A172 (cell line): ENCODE data around the gene IAPP. TPM values are rescaled to one million over a fixed set of nuclear protein-coding genes. Genes with fewer than 3 reads are reported as not detected.
"Not testable (repeated sequence)": the region's sequence is repeated elsewhere in the genome, so short reads cannot be mapped to it uniquely, and the experiment has no call there.

Experiments
- DNase-seq: peaks from one replicate; pipeline ENCODE4 v3.0.0-alpha.2; 2015; ENCODE audit warnings: low spot score
- total RNA-seq: library from RNA; depleted of rRNA; stranded (reverse); fragments of >200 nt; shearing (Covaris generic); gene quantifications from 2 replicates; pipeline ENCODE4 v1.2.3, GENCODE V29; 2014; rRNA removed

Gene IAPP
- total RNA-seq = not detected in 2 replicates

GRCh38 chr12:21372602-21373001, at the start of gene IAPP:
Gene IAPP, plus strand, starts transcription at chr12:21372902. Its CDS starts 450 bp downstream, at chr12:21373352.
- no peak for DNase-seq

GRCh38 chr12:21323736-21324135, 49.0 kb upstream of the IAPP start:
- no peak for DNase-seq

- no peak for DNase-seq
Measured at GRCh38 chr12:21324551-21324950, 48.2 kb upstream of the IAPP start.

GRCh38 chr12:21328578-21328977, 44.1 kb upstream of the IAPP start:
- no peak for DNase-seq

- DNase-seq = peak; percentile 10
Measured at GRCh38 chr12:21330682-21331253, 41.9 kb upstream of the IAPP start.

GRCh38 chr12:21334771-21335325, 37.9 kb upstream of the IAPP start, which contains the start of gene SLCO1A2:
Gene SLCO1A2, minus strand, starts transcription at chr12:21334917. Its CDS starts 270 bp downstream, at chr12:21334647.
- DNase-seq = no peak

GRCh38 chr12:21336656-21337055, 36.0 kb upstream of the IAPP start:
- no peak for DNase-seq

- DNase-seq = no peak
Measured at GRCh38 chr12:21337453-21337852, 35.2 kb upstream of the IAPP start.

- no peak for DNase-seq
Measured at GRCh38 chr12:21337959-21338744, 34.5 kb upstream of the IAPP start.

GRCh38 chr12:21339921-21340320, 32.8 kb upstream of the IAPP start:
- DNase-seq = no peak

- no peak for DNase-seq
Measured at GRCh38 chr12:21340403-21340802, 32.3 kb upstream of the IAPP start.

- DNase-seq = no peak
Measured at GRCh38 chr12:21341769-21342168, 30.9 kb upstream of the IAPP start.

GRCh38 chr12:21343636-21344035, 29.1 kb upstream of the IAPP start:
- no peak for DNase-seq

GRCh38 chr12:21346542-21347205, 26.0 kb upstream of the IAPP start:
- DNase-seq = no peak

GRCh38 chr12:21350975-21351374, 21.7 kb upstream of the IAPP start:
- DNase-seq = no peak

- DNase-seq = no peak
Measured at GRCh38 chr12:21353487-21353886, 19.2 kb upstream of the IAPP start.

GRCh38 chr12:21353948-21354347, 18.8 kb upstream of the IAPP start:
- DNase-seq = no peak

GRCh38 chr12:21354641-21355040, 18.1 kb upstream of the IAPP start:
- peak; percentile 5 for DNase-seq

GRCh38 chr12:21360632-21361031, 12.1 kb upstream of the IAPP start:
- not testable (repeated sequence) for DNase-seq

- DNase-seq = no peak
Measured at GRCh38 chr12:21369141-21369980, 3.3 kb upstream of the IAPP start.

- DNase-seq = no peak
Measured at GRCh38 chr12:21370845-21371449, 1.8 kb upstream of the IAPP start.
